GM19193 (cell line): ENCODE measurements around the gene CACNG8.

Source experiments
- POLR2A ChIP-seq: IDR thresholded peaks from 4 replicates; pipeline ENCODE4 v1.6.1; 2011; ENCODE audit not compliant: insufficient read depth, insufficient read length; ENCODE audit errors: extremely low read depth

Gene CACNG8

DNA sequence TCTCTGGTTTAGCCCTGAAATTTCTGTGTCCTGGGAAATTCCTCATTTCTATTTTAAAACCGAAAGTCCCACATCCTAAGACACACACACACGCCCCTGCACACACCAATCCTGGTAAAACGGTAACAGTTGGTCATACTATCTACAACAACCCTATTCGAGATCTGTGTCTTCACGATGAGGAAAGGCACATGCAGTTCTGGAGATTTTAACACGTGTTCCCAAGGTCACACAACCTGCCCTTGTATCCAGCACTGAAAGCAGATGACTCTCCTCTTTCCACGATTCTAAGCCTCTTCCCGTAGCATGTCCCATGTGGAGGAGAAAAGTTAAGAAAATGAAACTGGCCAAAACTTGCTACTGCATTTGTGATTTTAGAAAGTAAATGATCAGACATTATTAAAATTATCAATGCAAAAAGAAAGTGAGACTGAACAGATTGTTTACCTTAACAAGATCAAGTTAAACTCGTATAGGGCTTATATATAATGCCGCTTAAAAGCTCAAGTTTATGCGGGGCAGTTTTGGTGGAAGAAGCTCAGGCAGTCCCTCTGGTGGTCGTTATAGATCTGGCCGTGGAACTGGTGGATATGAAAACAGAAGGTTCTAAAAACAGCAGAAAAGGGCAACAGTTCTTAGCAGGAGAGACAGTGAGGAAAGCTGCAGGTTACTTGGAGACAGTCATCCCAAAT is 68.3 kb downstream of the CACNG8 start:
- no peak for TF ChIP-seq POLR2A

DNA sequence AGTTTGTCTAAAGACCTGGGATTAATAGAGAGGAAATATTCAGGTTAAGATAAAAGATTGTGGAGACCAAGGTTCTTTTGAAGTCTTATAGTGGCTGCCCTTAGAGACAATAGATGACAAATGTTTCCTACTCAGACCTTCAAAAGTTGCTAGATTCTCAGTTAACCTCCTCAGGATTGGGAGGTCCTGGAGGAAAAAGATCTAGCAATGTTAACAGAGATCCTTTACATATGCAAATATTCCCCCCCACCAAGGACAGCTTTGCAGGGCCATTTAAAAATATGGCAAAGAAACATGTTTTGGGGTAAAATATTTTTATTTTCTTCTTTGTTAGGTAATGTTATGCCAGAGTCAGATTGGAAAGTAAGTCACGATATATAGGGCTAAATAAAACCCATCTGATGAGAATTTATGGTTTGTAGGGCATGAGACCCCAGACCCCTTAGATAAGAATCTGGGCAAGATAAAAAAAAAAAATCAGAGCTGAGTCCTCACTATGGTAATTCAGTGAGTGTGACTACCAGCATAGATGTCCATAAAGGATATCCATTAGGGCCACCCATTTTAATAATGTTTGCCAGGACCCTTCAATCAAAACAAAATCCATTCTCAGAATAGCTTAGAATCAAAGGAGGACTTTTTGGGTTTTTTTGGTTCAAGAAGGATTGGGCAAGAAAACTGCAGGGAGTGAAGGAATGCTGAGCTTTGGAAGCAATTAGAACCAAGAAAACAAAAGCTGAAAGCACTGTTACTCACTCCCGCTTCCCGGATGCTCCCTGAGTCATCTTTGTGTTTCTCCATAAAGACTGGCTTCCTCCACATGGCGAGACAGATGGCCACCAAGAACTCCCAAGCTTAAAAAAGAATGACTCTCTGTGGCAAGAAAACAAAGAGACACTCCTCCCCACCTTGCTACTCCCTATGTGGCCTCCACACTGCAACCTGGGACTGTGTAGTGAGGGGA is 72.8 kb downstream of the CACNG8 start:
- no peak for TF ChIP-seq POLR2A
